CD4-positive, alpha-beta T cell (primary cell): ENCODE results near the gene COL5A1. TPM values are rescaled to one million over a fixed set of nuclear protein-coding genes. Genes with fewer than 3 reads are reported as not detected.

Source experiments
- ATAC-seq: fragments of 200-7000 bp; cut with Tn5 transposase; one replicate; pipeline ENCODE4 v1.10.0; 2022; ENCODE audit warnings: mild to moderate bottlenecking; ENCODE audit not compliant: poor library complexity
- CTCF ChIA-PET: fragments of 350-600 bp; sonication (Branson Sonifier 250); formaldehyde crosslinking; loops from one replicate; lab custom pipeline; 2021; ENCODE audit warnings: antibody characterized with exemption, inconsistent platforms; lab: Charles Lee
- POLR2A ChIA-PET: fragments of 350-600 bp; sonication (Branson Sonifier 250); formaldehyde crosslinking; loops from one replicate; lab custom pipeline; 2021; ENCODE audit warnings: antibody characterized with exemption, inconsistent platforms; lab: Charles Lee
- DNase-seq, 14 experiments: peaks; one replicate each; pipeline ENCODE4 v3.0.0-alpha.2; 2013 to 2020; ENCODE audit warnings: mixed read lengths in 2 of 14
- H3K27ac ChIP-seq, 2 donors: one replicate each; pipeline versions ENCODE4 v1.5.1 to v1.7.0; 2013; ENCODE audit warnings: low read length in 2 of 2, low read depth in 1 of 2, mild to moderate bottlenecking in 1 of 2
- H3K27me3 ChIP-seq, 2 experiments: 1 replicate in 1 of 2; 2 replicates in 1 of 2; pipeline versions ENCODE4 v1.6.1 to v1.7.0; 2013; ENCODE audit warnings: low read length in 2 of 2, control low read depth in 1 of 2, mild to moderate bottlenecking in 1 of 2, moderate library complexity in 1 of 2; ENCODE audit not compliant: insufficient read depth in 2 of 2, control insufficient read depth in 1 of 2
- H3K36me3 ChIP-seq: one replicate; pipeline ENCODE4 v1.6.1; 2013; ENCODE audit warnings: low read length, control low read depth; ENCODE audit not compliant: insufficient read depth
- H3K4me1 ChIP-seq: one replicate; pipeline ENCODE4 v1.6.1; 2013; ENCODE audit warnings: low read length, control low read depth; ENCODE audit not compliant: insufficient read depth
- H3K4me3 ChIP-seq: one replicate; pipeline ENCODE4 v1.5.1; 2013; ENCODE audit warnings: mild to moderate bottlenecking, low read length, moderate library complexity
- H3K9me3 ChIP-seq, 2 experiments: 1 replicate in 1 of 2; 2 replicates in 1 of 2; pipeline versions ENCODE4 v1.6.1 to v1.7.0; 2013; ENCODE audit warnings: low read length in 2 of 2, mild to moderate bottlenecking in 2 of 2, control low read depth in 1 of 2, moderate library complexity in 1 of 2; ENCODE audit not compliant: control insufficient read depth in 1 of 2, insufficient read depth in 1 of 2
- H3K27ac Mint-ChIP-seq: one replicate; pipeline ENCODE4 v1.8.0; 2020; ENCODE audit warnings: mixed read lengths
- H3K27me3 Mint-ChIP-seq: one replicate; pipeline ENCODE4 v1.8.0; 2021; ENCODE audit warnings: mixed read lengths
- H3K36me3 Mint-ChIP-seq: one replicate; pipeline ENCODE4 v1.8.0; 2021; ENCODE audit warnings: low read depth, mixed read lengths
- H3K4me1 Mint-ChIP-seq: one replicate; pipeline ENCODE4 v1.8.0; 2021; ENCODE audit warnings: low read depth, mixed read lengths
- H3K4me3 Mint-ChIP-seq: one replicate; pipeline ENCODE4 v1.8.0; 2020; ENCODE audit warnings: mild to moderate bottlenecking, mixed read lengths
- H3K9me3 Mint-ChIP-seq: one replicate; pipeline ENCODE4 v1.8.0; 2020; ENCODE audit warnings: mixed read lengths
- CTCF ChIP-seq: fragments of 200-600 bp; IDR thresholded peaks from one replicate; pipeline ENCODE4 v1.8.0; 2022; ENCODE audit warnings: antibody characterized with exemption, mild to moderate bottlenecking
- intact Hi-C, 2 experiments: fragments of 100-400 bp; cut with DNase I in 1 of 2; cut with micrococcal nuclease in 1 of 2; formaldehyde crosslinking; loops; one replicate each; pipeline versions ENCODE4 v1.15.1 to v1.9.0; 2023 to 2025; cut with DNase I, micrococcal nuclease
- total RNA-seq, 174 experiments: library from RNA in 2 of 174; stranded (reverse) in 2 of 174; gene quantifications; one replicate each; pipeline ENCODE4 v1.2.3 and lab custom pipeline; 2021 to 2026

COL5A1 gene
- total RNA-seq, 2 experiments from 2014 or later: 0.41 to 0.50 TPM

GRCh38 chr9:134634667-134635230, 6.9 kb upstream of the COL5A1 start:
- no peaks in the 10 kb centered on the region for H3K4me1 ChIP-seq
- no peak for ATAC-seq
- DNase-seq: no peak
- no peaks in the 10 kb centered on the region for H3K27me3 ChIP-seq
- ChIA-PET POLR2A (no interaction called here), CTCF (no interaction called here)
- no peak for TF ChIP-seq CTCF
- no peaks in the 10 kb centered on the region for H3K36me3 Mint-ChIP-seq
- no peaks in the 10 kb centered on the region for H3K9me3 Mint-ChIP-seq
- H3K27ac ChIP-seq: no peak overlapping the region
- no peaks in the 10 kb centered on the region for H3K9me3 ChIP-seq
- H3K36me3 ChIP-seq: no peaks in the 10 kb centered on the region
- no peak overlapping the region for H3K4me3 ChIP-seq
- H3K27me3 Mint-ChIP-seq: peaks cover under 1% of the 10 kb centered on the region
- H3K4me3 Mint-ChIP-seq: no peak overlapping the region
- intact Hi-C loops: no loop called here
- no peak overlapping the region for H3K27ac Mint-ChIP-seq
- no peaks in the 10 kb centered on the region for H3K4me1 Mint-ChIP-seq

GRCh38 chr9:134635351-134636148, 6.1 kb upstream of the COL5A1 start:
- Mint-ChIP-seq H3K4me1 (no peaks in the 10 kb centered on the region), H3K27me3 (peaks cover 8% of the 10 kb centered on the region)
- CTCF ChIA-PET: no interaction called here

GRCh38 chr9:134636149-134636507, 5.5 kb upstream of the COL5A1 start:
- H3K27me3 Mint-ChIP-seq: peaks cover 8% of the 10 kb centered on the region
- CTCF ChIA-PET: no interaction called here
- no peaks in the 10 kb centered on the region for H3K4me1 Mint-ChIP-seq
- Histone ChIP-seq H3K9me3 (no peaks in the 10 kb centered on the region), H3K36me3 (no peaks in the 10 kb centered on the region), H3K27ac (no peak overlapping the region), H3K4me1 (peaks cover 2% of the 10 kb centered on the region), H3K27me3 (peaks cover 4 to 6% of the 10 kb centered on the region in 2 experiments), H3K4me3 (no peak overlapping the region)
- no peaks in the 10 kb centered on the region for H3K9me3 Mint-ChIP-seq
- DNase-seq: no peak
- TF ChIP-seq CTCF: no peak
- no peak overlapping the region for H3K4me3 Mint-ChIP-seq
- POLR2A ChIA-PET: no interaction called here
- no peak overlapping the region for H3K27ac Mint-ChIP-seq
- ATAC-seq: no peak
- intact Hi-C loops: no loop called here
- H3K36me3 Mint-ChIP-seq: no peaks in the 10 kb centered on the region

More at GRCh38 chr9:134635351-134636148, 6.1 kb upstream of the COL5A1 start:
- Mint-ChIP-seq H3K27ac (no peak overlapping the region), H3K9me3 (no peaks in the 10 kb centered on the region), H3K4me3 (no peak overlapping the region), H3K36me3 (no peaks in the 10 kb centered on the region)
- Histone ChIP-seq H3K4me3 (no peak overlapping the region), H3K4me1 (no peaks in the 10 kb centered on the region), H3K9me3 (no peaks in the 10 kb centered on the region), H3K27ac (no peak overlapping the region), H3K36me3 (no peaks in the 10 kb centered on the region), H3K27me3 (peaks cover 0 to 2% of the 10 kb centered on the region in 2 experiments)
- no peak for ATAC-seq
- no peak for TF ChIP-seq CTCF
- POLR2A ChIA-PET: no interaction called here
- intact Hi-C loops: no loop called here
- no peak for DNase-seq
